ENCODE measurements around the gene PCDH15.

GRCh38 chr10:54096892-54097291 lies 704.1 kb downstream of the PCDH15 start:
- no peak for TF ChIP-seq CTCF (IDR thresholded peaks at IDR 0.05; ENCODE audit: poor library complexity)
- TF ChIP-seq EZH2 (IDR thresholded peaks at IDR 0.05; ENCODE audit: borderline replicate concordance), result no peak
